Measurements from ENCODE around the gene CCDC61. TPM values are rescaled to one million over a fixed set of nuclear protein-coding genes. Genes with fewer than 3 reads are reported as not detected.

CCDC61 gene
- total RNA-seq, 4 donors from 2014 or later, result 7.4 to 16.5 (median 10.8) TPM

DNA sequence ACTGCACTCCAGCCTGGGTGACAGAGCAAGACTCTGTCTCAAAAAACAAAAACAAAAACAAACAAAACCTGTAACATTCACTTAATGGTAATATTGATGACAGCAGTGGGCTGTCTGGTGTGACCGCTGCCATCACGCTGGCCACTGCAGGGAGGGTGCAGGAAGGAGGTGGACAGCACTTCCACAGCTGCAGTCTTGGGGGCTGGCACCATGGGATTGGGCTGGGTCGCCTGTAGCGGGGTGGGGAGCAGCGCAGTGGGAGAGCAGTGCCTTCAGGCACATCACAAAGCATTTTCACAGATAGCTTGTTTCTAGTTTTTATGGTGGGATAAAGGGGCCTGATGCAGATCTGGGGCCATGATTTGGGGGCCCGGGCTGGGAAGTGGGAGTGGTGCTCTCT lies 40.3 kb downstream of the CCDC61 start:
- DNase-seq, result no peak
- Histone ChIP-seq H3K4me1 (peaks cover 0 to 5% (median 0%) of the 10 kb centered on the region in 4 donors), H3K9me3 (no peaks in the 10 kb centered on the region), H3K36me3 (no peaks in the 10 kb centered on the region), H3K4me3 (no peak overlapping the region), H3K27me3 (no peaks in the 10 kb centered on the region), H3K27ac (no peak overlapping the region)
- no peak for TF ChIP-seq POLR2A (IDR thresholded peaks at IDR 0.05)

DNA sequence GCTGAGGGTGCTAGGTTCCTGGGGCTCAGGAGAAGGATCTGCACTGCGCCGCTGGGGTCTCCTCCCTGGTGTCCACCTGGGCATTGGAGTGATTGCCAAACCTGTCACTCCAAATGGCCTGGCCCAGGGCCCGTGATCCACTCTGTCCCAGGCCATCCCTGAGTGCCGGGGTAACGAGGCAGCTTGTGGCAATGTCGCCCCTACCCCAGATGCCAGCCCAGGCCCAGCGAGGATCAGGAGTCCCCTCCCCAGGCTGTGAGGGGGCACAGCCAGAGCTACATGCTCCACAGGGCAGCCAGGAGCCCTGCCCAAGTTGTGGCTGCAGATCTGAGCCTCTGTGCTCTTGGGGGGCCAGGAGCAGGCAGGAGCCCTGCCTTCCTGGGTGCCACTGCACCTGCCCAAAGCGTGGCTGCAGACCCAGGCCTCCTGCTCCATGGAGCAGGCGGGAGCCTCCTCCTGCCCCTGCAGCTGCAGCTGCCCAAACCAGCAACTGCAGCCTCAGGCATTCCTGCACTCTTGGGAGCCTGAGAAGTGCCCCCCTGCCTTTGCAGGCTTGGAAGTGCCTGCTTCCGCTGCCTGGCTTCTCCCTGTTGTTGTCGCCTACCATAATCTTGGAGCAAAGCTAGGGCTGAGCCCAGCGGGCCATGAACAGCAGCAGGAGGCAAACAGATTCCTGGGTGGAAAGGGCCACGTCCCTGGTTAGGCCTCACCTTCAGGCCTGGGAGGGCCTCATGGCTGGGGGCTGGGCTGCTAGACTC lies 40.9 kb downstream of the CCDC61 start:
- peaks cover 0 to 12% (median 0%) of the 10 kb centered on the region in 4 donors for H3K4me1 ChIP-seq
- no peak overlapping the region for H3K4me3 ChIP-seq
- DNase-seq, result no peak
- H3K27me3 ChIP-seq, result no peaks in the 10 kb centered on the region
- no peak for TF ChIP-seq POLR2A (IDR thresholded peaks at IDR 0.05)
- TF ChIP-seq, protein P1, sequence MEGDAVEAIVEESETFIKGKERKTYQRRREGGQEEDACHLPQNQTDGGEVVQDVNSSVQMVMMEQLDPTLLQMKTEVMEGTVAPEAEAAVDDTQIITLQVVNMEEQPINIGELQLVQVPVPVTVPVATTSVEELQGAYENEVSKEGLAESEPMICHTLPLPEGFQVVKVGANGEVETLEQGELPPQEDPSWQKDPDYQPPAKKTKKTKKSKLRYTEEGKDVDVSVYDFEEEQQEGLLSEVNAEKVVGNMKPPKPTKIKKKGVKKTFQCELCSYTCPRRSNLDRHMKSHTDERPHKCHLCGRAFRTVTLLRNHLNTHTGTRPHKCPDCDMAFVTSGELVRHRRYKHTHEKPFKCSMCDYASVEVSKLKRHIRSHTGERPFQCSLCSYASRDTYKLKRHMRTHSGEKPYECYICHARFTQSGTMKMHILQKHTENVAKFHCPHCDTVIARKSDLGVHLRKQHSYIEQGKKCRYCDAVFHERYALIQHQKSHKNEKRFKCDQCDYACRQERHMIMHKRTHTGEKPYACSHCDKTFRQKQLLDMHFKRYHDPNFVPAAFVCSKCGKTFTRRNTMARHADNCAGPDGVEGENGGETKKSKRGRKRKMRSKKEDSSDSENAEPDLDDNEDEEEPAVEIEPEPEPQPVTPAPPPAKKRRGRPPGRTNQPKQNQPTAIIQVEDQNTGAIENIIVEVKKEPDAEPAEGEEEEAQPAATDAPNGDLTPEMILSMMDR (IDR thresholded peaks at IDR 0.05), result no peak
- H3K36me3 ChIP-seq, result no peaks in the 10 kb centered on the region
- H3K27ac ChIP-seq, result no peak overlapping the region
- no peaks in the 10 kb centered on the region for H3K9me3 ChIP-seq

DNA sequence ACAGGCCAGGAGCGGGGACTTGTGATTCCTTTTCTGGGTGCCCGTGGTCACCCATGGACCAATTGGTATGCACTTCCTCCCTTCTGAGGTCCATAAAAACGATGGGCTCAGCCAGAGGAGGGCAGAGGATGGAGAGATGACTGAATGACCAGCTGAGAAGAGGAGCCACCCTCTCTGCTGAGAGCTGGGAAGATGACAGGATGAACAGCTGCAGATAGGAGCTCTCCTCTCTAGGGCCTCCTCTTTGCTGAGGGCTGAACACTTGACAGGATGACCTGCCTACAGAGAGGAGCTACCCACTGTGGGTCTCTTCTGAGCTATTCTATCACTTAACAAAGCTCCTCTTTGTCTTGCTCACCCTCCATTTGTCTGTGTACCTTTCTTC lies 41.5 kb downstream of the CCDC61 start:
- Histone ChIP-seq H3K9me3 (no peaks in the 10 kb centered on the region), H3K27me3 (no peaks in the 10 kb centered on the region), H3K36me3 (no peaks in the 10 kb centered on the region), H3K4me3 (no peak overlapping the region), H3K4me1 (peaks cover 0 to 13% (median 0%) of the 10 kb centered on the region in 4 donors), H3K27ac (no peak overlapping the region)
- TF ChIP-seq POLR2A (IDR thresholded peaks at IDR 0.05), result no peak
- TF ChIP-seq, protein P1 (IDR thresholded peaks at IDR 0.05), result no peak
- no peak for DNase-seq

DNA sequence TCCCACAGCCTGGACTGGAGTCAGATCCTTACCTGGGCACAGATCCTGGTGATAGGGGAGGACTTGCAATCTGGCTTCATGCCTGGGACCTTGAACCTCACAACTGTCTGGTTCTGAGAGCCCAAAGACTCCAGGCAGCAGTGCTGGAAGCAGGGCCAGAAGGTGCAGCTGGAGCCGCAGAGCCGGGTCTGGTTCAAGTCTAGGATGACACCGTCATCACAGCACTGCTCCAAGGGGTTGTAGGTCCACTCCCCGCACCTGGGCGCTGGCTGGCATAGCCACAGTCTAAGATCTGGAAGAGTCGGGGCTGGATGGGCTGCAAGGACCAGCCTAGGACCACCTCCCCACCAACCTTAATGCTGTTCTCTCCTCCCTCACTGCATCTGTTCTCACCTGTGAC lies 44.9 kb downstream of the CCDC61 start:
- no peak overlapping the region for H3K4me3 ChIP-seq
- TF ChIP-seq POLR2A (IDR thresholded peaks at IDR 0.05), result no peak
- TF ChIP-seq, protein P1 (IDR thresholded peaks at IDR 0.05), result no peak
- H3K36me3 ChIP-seq, result no peaks in the 10 kb centered on the region
- no peak overlapping the region for H3K27ac ChIP-seq
- H3K9me3 ChIP-seq, result no peaks in the 10 kb centered on the region
- DNase-seq, result no peak
- H3K27me3 ChIP-seq, result no peaks in the 10 kb centered on the region
- peaks cover 0 to 20% (median 0%) of the 10 kb centered on the region in 4 donors for H3K4me1 ChIP-seq

DNA sequence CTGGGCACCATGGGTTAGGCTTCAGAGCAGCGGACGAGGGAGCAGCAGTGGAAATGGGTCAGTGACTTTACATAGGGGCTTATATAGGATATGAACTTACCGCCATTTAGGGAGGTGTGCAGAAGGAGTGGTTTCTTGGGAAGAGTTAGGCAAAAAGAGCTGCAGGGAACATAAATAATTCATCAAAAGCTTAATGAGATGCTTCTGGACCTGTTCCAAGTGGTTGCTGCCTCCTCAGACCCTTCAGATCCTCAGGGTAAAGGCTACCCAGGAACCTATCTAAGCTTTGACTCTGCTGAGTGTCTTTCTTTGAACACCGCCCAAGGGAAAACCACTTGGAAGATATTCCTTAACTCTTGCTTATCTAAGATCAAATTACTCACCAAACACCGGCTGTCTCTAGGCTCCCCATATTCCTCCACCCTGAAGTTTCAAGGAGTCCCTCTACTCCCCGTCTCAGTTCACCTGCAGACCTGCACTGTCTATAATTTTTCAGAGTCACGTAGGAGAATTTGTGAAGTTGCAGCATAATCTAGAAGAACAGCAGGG lies 45.8 kb downstream of the CCDC61 start, which contains the start of gene IGFL4:
Gene IGFL4 (minus strand): TSS at position 51 of the 549 bp plus-strand sequence. CDS start 40 bp downstream, at position 11.
- H3K4me3 ChIP-seq, result no peak within 1 kb of the TSS
- no peak within 1 kb of the TSS for H3K27ac ChIP-seq
- peaks cover 0 to 20% (median 0%) of the 10 kb centered on the region in 4 donors for H3K4me1 ChIP-seq
- TF ChIP-seq, protein P1 (IDR thresholded peaks at IDR 0.05), result no peak
- TF ChIP-seq POLR2A (IDR thresholded peaks at IDR 0.05), result no peak
- H3K27me3 ChIP-seq, result no peaks in the 10 kb centered on the region
- no peak for DNase-seq
- H3K9me3 ChIP-seq, result no peaks in the 10 kb centered on the region
- H3K36me3 ChIP-seq, result no peaks in the 10 kb centered on the region

DNA sequence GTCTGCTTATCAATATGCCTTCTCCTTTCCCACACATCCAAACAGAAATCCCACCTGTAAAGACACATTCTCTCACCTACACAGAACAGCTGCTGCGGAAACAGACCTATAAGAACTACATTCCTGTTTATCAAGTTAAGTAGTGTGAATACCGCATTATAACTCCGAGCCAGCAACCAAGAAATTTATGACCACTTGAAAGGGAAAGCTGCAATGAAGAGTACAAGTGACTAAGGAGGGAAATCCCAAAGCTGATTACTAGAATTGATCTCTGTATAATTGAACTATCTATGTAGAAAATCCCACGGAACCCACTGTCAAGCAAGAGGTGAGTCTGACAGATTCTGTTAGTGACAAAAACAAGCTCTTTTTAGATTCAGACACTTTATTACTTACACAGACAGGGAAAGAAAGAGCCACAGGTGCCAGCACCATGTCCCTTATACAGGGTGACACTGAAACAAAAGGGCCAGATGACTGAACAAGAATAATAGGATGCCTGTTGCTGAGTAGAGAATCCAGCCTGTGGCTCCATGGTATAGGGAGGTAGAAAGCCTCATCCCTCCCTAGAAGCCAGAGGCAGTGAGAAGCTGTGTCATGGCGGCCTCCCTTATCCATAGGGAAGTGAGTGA lies 47.1 kb downstream of the CCDC61 start:
- TF ChIP-seq POLR2A (IDR thresholded peaks at IDR 0.05), result no peak
- TF ChIP-seq, protein P1 (IDR thresholded peaks at IDR 0.05), result no peak
- H3K9me3 ChIP-seq, result no peaks in the 10 kb centered on the region
- no peak overlapping the region for H3K27ac ChIP-seq
- H3K36me3 ChIP-seq, result no peaks in the 10 kb centered on the region
- H3K4me3 ChIP-seq, result no peak overlapping the region
- no peaks in the 10 kb centered on the region for H3K27me3 ChIP-seq
- DNase-seq, result no peak
- peaks cover 0 to 20% (median 0%) of the 10 kb centered on the region in 4 donors for H3K4me1 ChIP-seq

Measured in Peyer's patch (tissue), 4 donors.